CD4-positive, alpha-beta T cell treated with Interleukin-15 for 4 hours (primary cell): Measurements from ENCODE around the gene AGAP1.

Experiments
- DNase-seq: peaks from one replicate; pipeline ENCODE4 v3.0.0-alpha.2; 2020; ENCODE audit warnings: low spot score

Gene AGAP1

DNA sequence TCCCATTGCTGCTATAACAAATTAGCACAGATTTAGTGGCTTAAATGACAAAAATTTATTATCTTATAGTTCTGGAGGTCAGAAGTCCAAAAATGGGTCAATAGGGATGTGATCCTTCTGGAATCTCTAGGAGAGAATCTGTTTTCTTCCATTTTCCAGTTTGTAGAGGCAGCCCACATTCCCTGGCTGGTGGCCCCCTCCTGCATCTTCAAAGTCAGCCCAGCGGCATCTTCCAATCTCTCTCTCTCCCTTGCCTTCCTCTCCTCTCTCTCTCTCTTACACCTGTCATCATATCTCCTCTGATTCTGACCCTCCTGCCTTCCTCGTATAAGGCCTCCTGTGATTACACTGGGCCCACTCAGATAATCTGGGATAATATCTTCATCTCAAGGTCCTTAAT, 3.9 kb upstream of the AGAP1 start:
- DNase-seq: no peak

DNA sequence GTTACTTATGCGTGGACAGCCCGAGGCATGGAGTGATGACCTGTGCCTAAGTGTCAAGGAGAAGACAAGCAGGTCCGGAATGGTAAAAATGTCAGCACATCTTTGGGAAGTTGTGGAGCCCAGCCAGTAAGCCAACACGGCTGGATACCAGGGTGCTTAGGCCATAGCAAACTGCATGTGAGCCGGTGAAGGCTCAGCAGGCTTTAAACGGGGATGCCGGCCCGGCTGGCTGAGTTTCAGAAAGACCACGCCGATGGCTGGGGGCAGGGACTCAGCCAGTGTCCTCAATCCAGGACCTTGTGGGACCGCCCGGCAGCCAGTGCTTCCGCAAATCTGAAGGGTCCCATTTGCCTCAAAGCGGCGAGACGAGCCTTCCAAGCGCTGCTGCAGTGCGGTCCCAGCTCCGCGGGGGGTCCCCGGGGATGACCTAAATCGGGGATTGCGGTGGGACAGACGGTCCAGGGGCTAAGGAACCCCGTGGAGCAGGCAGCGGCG, 946 bp upstream of the AGAP1 start:
- no peak for DNase-seq

DNA sequence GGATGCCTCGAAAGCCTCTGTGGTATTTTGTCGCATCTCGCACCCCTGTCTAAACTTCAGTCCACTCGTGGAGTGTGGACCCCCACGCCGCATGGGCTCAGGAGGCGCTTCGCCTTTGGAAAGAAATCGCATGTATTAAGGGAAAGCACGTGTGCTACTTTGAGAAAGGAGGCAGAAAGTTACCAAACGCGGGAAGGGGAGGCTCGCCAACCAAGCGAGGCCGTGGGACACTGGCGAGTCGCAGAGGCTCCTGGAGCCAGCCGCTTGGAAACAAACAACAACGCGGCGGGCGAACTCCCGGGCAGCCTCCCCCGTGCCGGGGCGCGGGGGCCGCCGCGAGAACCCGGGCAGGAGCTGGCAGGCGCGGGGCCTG, 455 bp upstream of the AGAP1 start:
- no peak for DNase-seq

- no peak for DNase-seq
Measured at GRCh38 chr2:235494716-235495372, 1.0 kb downstream of the AGAP1 start.

DNA sequence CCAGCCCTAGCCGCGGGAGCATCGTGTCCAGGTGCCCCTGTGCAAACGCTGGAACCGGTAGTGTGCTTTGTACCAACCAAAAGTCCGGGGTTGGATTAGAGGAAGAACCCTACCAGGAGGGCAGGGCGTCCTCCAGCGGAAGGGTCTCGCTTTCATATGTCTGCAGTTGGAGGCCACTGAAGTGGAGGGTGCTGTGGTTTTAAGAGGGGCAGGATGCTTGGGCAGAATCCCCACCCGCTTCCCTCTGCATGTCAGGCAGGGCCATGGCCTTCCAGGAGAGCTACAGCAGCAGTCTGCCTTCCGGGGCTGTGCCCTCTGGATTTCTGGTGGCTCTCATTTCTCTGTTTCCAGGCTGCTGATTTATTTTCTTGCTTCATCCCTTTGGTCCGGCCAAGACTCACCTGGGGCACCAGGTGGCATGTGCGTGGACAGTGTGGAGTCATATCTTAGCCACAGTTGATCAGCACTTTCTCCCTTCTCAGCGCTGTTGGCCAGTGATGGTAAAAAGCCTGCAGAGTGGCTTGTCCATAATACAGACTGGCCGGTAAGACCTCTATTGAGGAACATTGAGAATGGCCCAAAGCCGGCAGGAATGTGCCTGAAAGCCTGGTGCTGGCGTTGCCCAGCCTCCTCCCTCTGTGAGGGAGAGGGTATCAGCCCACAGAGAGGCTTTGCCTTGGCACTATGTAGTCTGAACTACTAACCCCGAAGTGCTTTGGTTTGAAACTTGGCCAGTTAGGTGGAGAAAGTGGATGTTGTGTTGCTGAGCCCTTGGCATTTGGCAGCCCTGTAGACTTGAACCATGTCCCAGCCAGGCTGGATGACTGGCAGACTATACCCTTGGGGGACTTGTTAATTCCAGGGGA, 1.8 kb downstream of the AGAP1 start:
- DNase-seq: no peak

DNA sequence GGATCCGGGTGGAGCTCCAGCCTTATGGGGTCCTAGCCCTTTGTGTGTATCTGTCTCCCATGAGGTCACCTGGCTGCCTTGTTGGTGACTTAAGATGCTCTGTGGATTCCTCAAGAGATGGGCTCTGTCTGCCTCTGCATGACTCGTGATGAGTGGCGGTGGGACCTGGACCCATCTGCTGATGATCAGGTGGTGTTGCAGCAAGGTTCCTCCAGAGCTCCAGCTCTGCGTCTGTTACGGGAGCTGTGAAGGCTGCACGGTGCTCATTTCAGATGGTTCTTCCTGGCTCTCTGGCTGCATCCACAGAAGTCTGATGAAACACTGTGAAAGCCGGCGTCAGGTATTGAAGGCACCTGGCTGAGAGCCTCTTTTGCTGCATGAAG, 2.4 kb downstream of the AGAP1 start:
- no peak for DNase-seq

- DNase-seq: no peak
Measured at GRCh38 chr2:235497096-235497495, 3.3 kb downstream of the AGAP1 start.

DNA sequence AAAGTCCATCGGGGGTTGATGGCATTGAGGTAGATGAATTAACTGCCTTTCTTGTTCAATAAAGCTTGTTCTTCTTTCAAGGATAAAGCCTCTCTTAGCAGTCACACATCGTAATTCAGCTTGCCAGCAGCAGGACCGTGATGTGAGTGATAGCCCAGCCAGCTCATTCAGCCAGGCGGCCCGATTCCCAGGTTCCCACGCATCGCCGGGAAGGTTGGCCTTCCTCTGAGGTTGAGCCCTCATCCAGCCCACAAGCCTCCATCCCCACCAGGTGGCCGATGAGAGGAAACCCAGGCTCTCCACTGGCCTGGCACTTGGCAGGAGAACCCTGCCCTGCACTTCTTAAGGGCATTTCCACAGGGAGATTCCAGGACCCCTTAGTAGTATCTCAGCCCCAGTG, 4.7 kb downstream of the AGAP1 start:
- no peak for DNase-seq

DNA sequence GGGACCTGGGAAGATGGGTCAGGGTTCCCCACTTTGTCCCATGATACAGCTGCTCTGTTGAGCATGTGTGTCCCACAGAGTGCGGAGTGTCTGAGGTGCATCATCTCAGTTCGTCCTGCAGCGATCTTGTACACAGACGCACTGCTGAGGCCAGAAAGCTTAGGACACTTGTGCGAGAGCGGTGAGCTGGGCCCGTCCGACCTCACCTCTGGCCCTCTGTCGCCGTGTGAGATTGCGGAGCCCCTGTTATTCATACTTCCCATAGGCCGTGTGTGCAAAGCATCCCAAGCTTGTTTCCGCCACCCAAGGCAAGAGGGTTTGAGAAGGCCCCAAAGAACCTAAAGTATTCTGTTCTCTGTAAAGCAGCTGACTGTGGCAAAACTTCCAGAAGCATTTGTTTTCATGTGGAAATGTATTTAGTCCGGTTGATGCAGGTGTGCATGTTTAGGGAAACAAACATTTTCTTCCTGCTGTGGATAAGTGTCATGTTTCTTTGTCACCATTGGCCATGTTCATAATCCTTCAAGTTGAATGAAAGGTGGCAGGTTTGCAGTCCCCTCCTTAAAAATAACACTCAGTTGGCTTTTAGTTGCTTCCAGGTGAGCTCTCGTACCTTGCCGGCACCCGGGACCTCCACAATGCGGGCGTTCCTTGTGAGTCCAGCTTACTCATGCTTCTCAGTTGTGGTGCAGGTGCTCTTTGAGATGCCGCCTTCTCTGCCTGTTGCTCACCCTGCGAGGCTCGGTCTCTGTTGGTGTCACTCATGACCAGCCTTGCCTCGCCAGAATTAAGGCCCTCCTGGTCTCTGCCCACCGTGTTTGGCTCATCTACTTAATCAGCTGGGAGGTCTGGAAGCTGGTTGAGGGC, 5.3 kb downstream of the AGAP1 start:
- DNase-seq: no peak

GRCh38 chr2:235500110-235500760, 6.4 kb downstream of the AGAP1 start:
- no peak for DNase-seq

GRCh38 chr2:235500761-235501672, 7.2 kb downstream of the AGAP1 start:
- no peak for DNase-seq

DNA sequence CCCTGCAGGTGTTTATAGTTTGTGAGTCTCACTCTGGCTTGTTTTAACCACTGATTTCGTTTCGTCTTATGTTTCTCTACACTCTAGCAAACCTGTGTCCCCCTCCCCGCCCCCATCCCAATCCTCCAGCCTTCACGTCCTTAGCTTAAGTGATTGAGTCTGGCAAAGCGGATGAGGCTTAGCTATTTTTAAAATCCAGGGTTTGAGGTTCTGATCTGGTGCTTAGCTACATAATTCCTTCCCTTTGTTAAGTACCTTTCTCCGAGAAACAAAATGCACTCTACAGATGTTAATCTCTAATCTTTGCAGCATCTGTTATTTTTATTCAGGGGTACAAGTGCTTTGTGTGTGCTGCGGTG, 7.8 kb downstream of the AGAP1 start:
- DNase-seq: no peak

- DNase-seq: no peak
Measured at GRCh38 chr2:235502336-235502735, 8.5 kb downstream of the AGAP1 start.

GRCh38 chr2:235504441-235505180, 10.8 kb downstream of the AGAP1 start:
- DNase-seq: no peak

GRCh38 chr2:235505181-235505741, 11.4 kb downstream of the AGAP1 start:
- no peak for DNase-seq

GRCh38 chr2:235506291-235506996, 12.6 kb downstream of the AGAP1 start:
- no peak for DNase-seq

- no peak for DNase-seq
Measured at GRCh38 chr2:235506997-235507615, 13.3 kb downstream of the AGAP1 start.

- no peak for DNase-seq
Measured at GRCh38 chr2:235507928-235508327, 14.1 kb downstream of the AGAP1 start.
